K562 treated with DMSO at 1 percent for 24 hours (cell line): ENCODE results near the gene FAM76A. TPM values are rescaled to one million over a fixed set of nuclear protein-coding genes. Genes with fewer than 3 reads are reported as not detected.

Source experiments
- total RNA-seq: library from RNA; unstranded; fragments of 300-600 nt; gene quantifications from 2 replicates; pipeline ENCODE4 v1.2.3, GENCODE V29; 2022; ENCODE audit warnings: low read depth; ENCODE audit not compliant: insufficient read depth

FAM76A gene
- total RNA-seq: 8.0 and 9.1 TPM in 2 replicates

DNA sequence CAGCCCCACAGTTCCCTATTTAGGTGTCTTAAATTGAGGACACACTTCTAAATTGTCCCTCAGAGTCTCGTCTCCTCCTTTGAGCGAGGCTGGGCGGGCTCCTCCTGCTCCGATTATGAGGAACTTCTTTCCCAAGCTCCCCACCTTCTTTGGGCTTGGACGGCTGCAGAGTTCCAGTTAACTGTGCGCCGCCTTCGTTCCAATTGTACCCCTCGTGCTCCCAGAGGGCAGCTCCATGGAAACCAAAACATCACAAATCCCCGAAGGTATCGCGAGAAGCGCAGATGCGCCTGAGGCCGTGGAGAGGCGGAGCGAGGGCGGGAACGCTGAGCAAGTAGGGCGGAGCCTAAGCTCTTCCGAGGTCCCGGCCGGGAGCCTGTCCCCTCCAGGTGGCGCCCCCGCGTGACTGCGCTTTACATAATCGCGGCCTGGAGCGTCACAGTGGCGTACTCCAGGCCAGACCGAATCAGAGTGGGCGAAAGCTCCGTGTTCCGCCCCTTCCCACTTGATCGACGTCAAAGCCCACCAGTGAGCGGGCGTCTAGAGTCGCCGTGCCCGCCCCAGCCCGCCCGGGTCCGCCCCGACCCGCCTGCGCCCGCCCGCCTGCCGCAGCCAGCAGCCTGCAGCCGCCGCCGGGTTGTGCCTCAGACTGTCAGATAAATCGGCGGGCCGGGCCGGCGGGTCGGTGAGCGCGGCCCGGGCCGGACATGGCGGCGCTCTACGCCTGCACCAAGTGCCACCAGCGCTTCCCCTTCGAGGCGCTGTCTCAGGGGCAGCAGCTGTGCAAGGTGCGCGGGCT is at the start of gene FAM76A:
Gene FAM76A, plus strand, starts transcription at position 588 of the 799 bp plus-strand sequence. Its CDS starts 120 bp downstream, at position 708.

GRCh38 chr1:27772932-27773825 is 47.4 kb downstream of the FAM76A start, which contains the start of gene STX12:
TSS of gene STX12 (plus strand) at chr1:27773219. CDS start at chr1:27773308, 89 bp downstream.

Other genes starting within 250 kb of the FAM76A start
- gene WASF2, start 235.8 kb upstream of the FAM76A start, total RNA-seq: 79.7 and 83.0 TPM in 2 replicates
- 32.6 and 34.0 TPM in 2 replicates for gene AHDC1, start 121.8 kb upstream of the FAM76A start, total RNA-seq
- gene FGR, start 90.8 kb upstream of the FAM76A start, total RNA-seq: not detected in 2 replicates
- gene IFI6, start 53.8 kb upstream of the FAM76A start, total RNA-seq: 70.6 and 84.1 TPM in 2 replicates
- gene STX12, start 47.3 kb downstream of the FAM76A start, total RNA-seq: 28.6 and 30.3 TPM in 2 replicates
- 49.4 and 50.1 TPM in 2 replicates for gene PPP1R8, start 104.8 kb downstream of the FAM76A start, total RNA-seq
- gene THEMIS2, start 146.6 kb downstream of the FAM76A start, total RNA-seq: 17.5 and 21.4 TPM in 2 replicates
- 99.4 and 99.8 TPM in 2 replicates for gene RPA2, start 188.6 kb downstream of the FAM76A start, total RNA-seq
- 1.1 and 2.1 TPM in 2 replicates for gene SMPDL3B, start 209.0 kb downstream of the FAM76A start, total RNA-seq
- gene XKR8, start 234.0 kb downstream of the FAM76A start, total RNA-seq: 5.1 and 6.5 TPM in 2 replicates